K562 (cell line): Measurements from ENCODE around the gene KIF3A. TPM values are rescaled to one million over a fixed set of nuclear protein-coding genes. Genes with fewer than 3 reads are reported as not detected.
A peak's percentile ranks its signal among the peaks of the same experiment; 100 is the strongest.

Experiments
- ATAC-seq: fragments of 200-7000 bp; cut with Tn5 transposase; 3 replicates; pipeline ENCODE4 v1.9.1; 2020; ENCODE audit warnings: moderate library complexity
- BruUV-seq: library from RNA; stranded (reverse); fragments of 400-500 nt; replicated peaks from 2 replicates; lab custom pipeline; 2021; lab: Mats Ljungman, UMichigan
- CTCF ChIA-PET: fragments of 300-600 bp; formaldehyde crosslinking; extraction: SDS; loops from one replicate; lab custom pipeline; 2021; ENCODE audit warnings: low intra/inter-chr PET ratio; lab: Yijun Ruan, JAX
- POLR2A ChIA-PET: fragments of 300-600, 350-650 bp; sonication (Branson Sonifier 250); formaldehyde crosslinking; extraction: SDS; loops from one replicate; lab custom pipeline; 2021; ENCODE audit warnings: antibody characterized with exemption, inconsistent platforms; lab: Yijun Ruan, JAX
- DNase-seq, 4 experiments: peaks; one replicate each; pipeline versions ENCODE4 v3.0.0 to v3.0.0-alpha.2; 2011 to 2018; ENCODE audit warnings: low spot score in 3 of 4, mixed read lengths in 3 of 4; ENCODE audit errors: extremely low read depth in 1 of 4
- FAIRE-seq: peaks from 2 replicates; lab custom pipeline; 2011; peaks lifted over from hg19 to GRCh38; lab: Jason Lieb, UNC
- H2AFZ ChIP-seq: 2 replicates; pipeline ENCODE4 v1.6.0; 2011; ENCODE audit warnings: low read depth, low read length, control low read depth, inconsistent platforms
- H3K27ac ChIP-seq: fragments of 200-600 bp; 3 replicates; pipeline ENCODE4 v1.8.0; 2011; ENCODE audit warnings: low read depth, mild to moderate bottlenecking, control low read depth, inconsistent platforms, low read length, moderate library complexity, mixed read lengths; ENCODE audit errors: extremely low read depth
- H3K27me3 ChIP-seq, 2 experiments: fragments of 300-600 bp in 1 of 2; 2 replicates in 1 of 2; 3 replicates in 1 of 2; pipeline versions ENCODE4 v1.6.0 to v1.8.0; 2011; ENCODE audit warnings: inconsistent platforms in 2 of 2, low read length in 2 of 2, mild to moderate bottlenecking in 1 of 2, mixed read lengths in 1 of 2, moderate library complexity in 1 of 2; ENCODE audit not compliant: control insufficient read depth in 2 of 2, insufficient read depth in 2 of 2
- H3K36me3 ChIP-seq: fragments of 300-600 bp; 3 replicates; pipeline ENCODE4 v1.8.0; 2011; ENCODE audit warnings: mild to moderate bottlenecking, low read length, inconsistent platforms; ENCODE audit not compliant: control insufficient read depth, insufficient read depth
- H3K4me1 ChIP-seq, 2 experiments: fragments of 200-600 bp in 1 of 2; replicated peaks in 1 of 2; 2 replicates in 1 of 2; 3 replicates in 1 of 2; pipeline versions ENCODE4 v1.5.1 to v1.8.0; 2011; ENCODE audit warnings: inconsistent platforms in 2 of 2, low read length in 2 of 2, mild to moderate bottlenecking in 1 of 2, mixed read lengths in 1 of 2, moderate library complexity in 1 of 2; ENCODE audit not compliant: control insufficient read depth in 2 of 2, insufficient read depth in 2 of 2
- H3K4me2 ChIP-seq: 2 replicates; pipeline ENCODE4 v1.6.1; 2011; ENCODE audit warnings: low read length, control low read depth, inconsistent platforms, mixed read lengths; ENCODE audit not compliant: insufficient read depth
- H3K4me3 ChIP-seq: fragments of 200-600 bp; sonication (generic), shearing (Covaris generic); 2 replicates; pipeline ENCODE4 v1.5.1; 2016; ENCODE audit warnings: control low read depth, inconsistent platforms
- H3K79me2 ChIP-seq: fragments of 200-600 bp; 3 replicates; pipeline ENCODE4 v1.8.0; 2011; ENCODE audit warnings: low read length, inconsistent platforms; ENCODE audit not compliant: control insufficient read depth, insufficient read depth
- H3K9ac ChIP-seq, 2 experiments: 2 replicates each; pipeline versions ENCODE4 v1.6.0 to v1.6.1; 2011; ENCODE audit warnings: low read depth in 2 of 2, low read length in 2 of 2, control low read depth in 1 of 2, inconsistent platforms in 1 of 2, mild to moderate bottlenecking in 1 of 2, mixed read lengths in 1 of 2; ENCODE audit not compliant: insufficient read depth in 1 of 2
- H3K9me1 ChIP-seq: one replicate; pipeline ENCODE4 v1.6.0; 2011; ENCODE audit warnings: inconsistent platforms, mild to moderate bottlenecking, low read length, moderate library complexity; ENCODE audit not compliant: control insufficient read depth, insufficient read depth
- H3K9me3 ChIP-seq: replicated peaks from 2 replicates; pipeline ENCODE4 v1.5.1; 2011; ENCODE audit warnings: low read depth, low read length, inconsistent platforms; ENCODE audit not compliant: control insufficient read depth, insufficient read depth
- H4K20me1 ChIP-seq: replicated peaks from 2 replicates; pipeline ENCODE4 v1.6.1; 2011; ENCODE audit warnings: low read length, inconsistent platforms, mixed read lengths; ENCODE audit not compliant: control insufficient read depth, insufficient read depth
- BRF1 ChIP-seq: IDR thresholded peaks from 3 replicates; pipeline ENCODE4 v1.6.1; 2011; ENCODE audit warnings: borderline replicate concordance, mild to moderate bottlenecking; ENCODE audit not compliant: insufficient read length; ENCODE audit errors: extremely low read depth
- CREB5 ChIP-seq: fragments of 250-450 bp; sonication (Bioruptor Pico); IDR thresholded peaks from 2 replicates; pipeline ENCODE4 v1.5.0; 2020; ENCODE audit warnings: mild to moderate bottlenecking
- E2F1 ChIP-seq: sonication (generic); formaldehyde crosslinking; IDR thresholded peaks from 2 replicates; pipeline ENCODE4 v1.8.1; 2023; ENCODE audit warnings: mild to moderate bottlenecking, missing genetic modification reagents, moderate library complexity
- E2F6 ChIP-seq, 2 experiments: IDR thresholded peaks; 2 replicates each; pipeline ENCODE4 v1.6.1; 2011; ENCODE audit warnings: borderline replicate concordance in 1 of 2, control low read depth in 1 of 2, low read depth in 1 of 2, low read length in 1 of 2, mild to moderate bottlenecking in 1 of 2, mixed read lengths in 1 of 2, moderate library complexity in 1 of 2; ENCODE audit not compliant: insufficient read depth in 1 of 2, insufficient read length in 1 of 2, poor library complexity in 1 of 2, severe bottlenecking in 1 of 2; ENCODE audit errors: extremely low read depth in 1 of 2
- FOXJ2 ChIP-seq: fragments of 200-800 bp; sonication (Bioruptor generic); IDR thresholded peaks from 2 replicates; pipeline ENCODE4 v1.6.1; 2016; ENCODE audit warnings: missing genetic modification characterization, missing compliant biosample characterization
- KLF16 ChIP-seq: IDR thresholded peaks from 2 replicates; pipeline ENCODE4 v1.6.1; 2016; ENCODE audit warnings: antibody characterized with exemption
- L3MBTL2 ChIP-seq: fragments of 450-650 bp; IDR thresholded peaks from 2 replicates; pipeline ENCODE4 v1.6.1; 2016; ENCODE audit warnings: mild to moderate bottlenecking, moderate library complexity
- NCOA6 ChIP-seq: fragments of 450-650 bp; IDR thresholded peaks from 2 replicates; pipeline ENCODE4 v1.6.1; 2017; ENCODE audit warnings: mild to moderate bottlenecking
- NFRKB ChIP-seq: fragments of 450-650 bp; IDR thresholded peaks from 2 replicates; pipeline ENCODE4 v1.6.1; 2016; ENCODE audit warnings: low read depth
- NR1H2 ChIP-seq: sonication (generic); formaldehyde crosslinking; IDR thresholded peaks from 2 replicates; pipeline ENCODE4 v1.4.0; 2020; ENCODE audit warnings: mild to moderate bottlenecking, missing genetic modification reagents
- SETDB1 ChIP-seq: IDR thresholded peaks from one replicate; pipeline ENCODE4 v1.6.1; 2012; ENCODE audit warnings: low read length, control low read depth, inconsistent platforms
- SIN3B ChIP-seq: fragments of 450-650 bp; IDR thresholded peaks from 2 replicates; pipeline ENCODE4 v1.6.1; 2017; ENCODE audit warnings: low read depth, mild to moderate bottlenecking, moderate library complexity
- SLC30A9 ChIP-seq: fragments of 250-450 bp; sonication (Bioruptor Pico); IDR thresholded peaks from 2 replicates; pipeline ENCODE4 v1.8.0; 2022; ENCODE audit warnings: mild to moderate bottlenecking, moderate library complexity
- SRSF3 ChIP-seq: fragments of 200-400 bp; formaldehyde crosslinking; IDR thresholded peaks from 2 replicates; pipeline ENCODE4 v1.6.1; 2016; ENCODE audit warnings: mild to moderate bottlenecking, low read length, moderate library complexity; ENCODE audit not compliant: insufficient read depth
- ZNF445 ChIP-seq: fragments of 250-450 bp; sonication (Bioruptor Pico); IDR thresholded peaks from 2 replicates; pipeline ENCODE4 v1.4.0; 2020; ENCODE audit warnings: low read depth, mild to moderate bottlenecking, moderate library complexity
- ZNF695 ChIP-seq: fragments of 450-650 bp; formaldehyde crosslinking; IDR thresholded peaks from 2 replicates; pipeline ENCODE4 v1.4.0; 2020; ENCODE audit warnings: mild to moderate bottlenecking, moderate library complexity
- WGBS: fragments of 100-300 bp; shearing (Covaris generic); methylation state at CpG from one replicate; pipeline ENCODE4 v1.1.6; 2016; ENCODE audit warnings: low coverage, mixed read lengths; ENCODE audit not compliant: insufficient coverage; ENCODE audit errors: missing lambda C conversion rate; 5-methylcytosine and 5-hydroxymethylcytosine counted together
- in situ Hi-C: fragments of 300-500 bp; cut with MboI; formaldehyde crosslinking; loops from 4 replicates; pipeline ENCODE4 v1.15.0; 2018; ENCODE audit warnings: inconsistent platforms, mixed read lengths
- intact Hi-C: fragments of 100-400 bp; cut with micrococcal nuclease; formaldehyde crosslinking; loops from 2 replicates; pipeline ENCODE4 v1.14.2; 2022
- polyA plus RNA-seq, 8 experiments: library from polyadenylated mRNA; depleted of rRNA in 4 of 8; stranded (reverse) in 5 of 8; unstranded in 3 of 8; fragments of >200 nt; fragmentation: Nextera tagmentation in 2 of 8; fragmentation: Illumina TruSeq in 1 of 8; extraction: Ambion mirVana in 2 of 8; extraction: Trizol in 1 of 8; gene quantifications; 2 replicates each; pipeline versions ENCODE4 v1.2.1 to v1.2.3, GENCODE V29; 2011 to 2014; ENCODE audit warnings: inconsistent platforms in 1 of 8, missing spikeins in 1 of 8
- total RNA-seq, 7 experiments: library from RNA; depleted of rRNA in 6 of 7; stranded (reverse); fragments of >200 nt in 6 of 7; fragmentation: Illumina TruSeq in 2 of 7; extraction: Trizol in 2 of 7; gene quantifications; 2 replicates each; pipeline versions ENCODE4 v1.2.1 to v1.2.3, GENCODE V29; 2011 to 2021; ENCODE audit warnings: low replicate concordance in 1 of 7

KIF3A gene
- total and polyA plus RNA-seq, 9 of the 15 experiments (the other 6 are each of a cell fraction or from before 2014, with no cell fraction given) = 1.5 to 7.8 (median 6.0) TPM

- TF ChIP-seq E2F1 (no peak), KLF16 (no peak), FOXJ2 (no peak), ZNF695 (CRISPR knock-in tag) (no peak)
Observed at GRCh38 chr5:132674671-132675506, 62.5 kb downstream of the KIF3A start (continued).

GRCh38 chr5:132673939-132674630, 63.3 kb downstream of the KIF3A start, which contains the start of gene IL4:
Gene IL4, plus strand, starts transcription at chr5:132673989. Its CDS starts 62 bp downstream, at chr5:132674051.
- ATAC-seq (peak; percentile 10; the same call in 2 of the 3 replicates), FAIRE-seq (peak; percentile 49), DNase-seq (no peak)
- Histone ChIP-seq H3K9ac (peak within 1 kb of the TSS; percentile 21 to 86; a peak in 3 of 4 replicates), H3K27ac (no peak within 1 kb of the TSS; the same call in 2 of the 3 replicates), H3K36me3 (no peaks in the 10 kb centered on the region), H3K9me3 (no peaks in the 10 kb centered on the region), H4K20me1 (no peaks in the 10 kb centered on the region), H3K27me3 (no peaks in the 10 kb centered on the region), H3K4me3 (no peak within 1 kb of the TSS), H3K9me1 (no peaks in the 10 kb centered on the region), H3K4me2 (peak within 1 kb of the TSS; percentile 48), H3K4me1 (peaks cover 22 to 40% of the 10 kb centered on the region in 2 experiments; a peak in 4 of 5 replicates), H2AFZ (peak within 1 kb of the TSS; percentile 85), H3K79me2 (no peaks in the 10 kb centered on the region)
- intact Hi-C loops (loop anchor here (10.0 kb wide), 1 partner anchor 211 kb away; no protein-coding TSS in a partner anchor), in situ Hi-C loops (no loop called here)
- WGBS = 50% methylated on average over 14 of the region's 14 CpGs
- BruUV-seq = no TSS peak
- ChIA-PET POLR2A (interaction anchor here (1.1 to 2.2 kb wide), 5 partner anchors 10 to 42 kb away, joined by 3 to 12 read pairs (median 5); no protein-coding TSS in a partner anchor), CTCF (no interaction called here)
- TF ChIP-seq BRF1 (no peak), NCOA6 (no peak), NFRKB (no peak), SIN3B (no peak), ZNF445 (CRISPR knock-in tag) (no peak), E2F6 (IDR thresholded peaks at IDR 0.05; ENCODE audit: borderline replicate concordance in 1 of 2, extremely low read depth in 1 of 2, insufficient read depth in 1 of 2, insufficient read length in 1 of 2, low read depth in 1 of 2, low read length in 1 of 2, poor library complexity in 1 of 2, severe bottlenecking in 1 of 2) (peak in 1 of 2 experiments; percentile 56), SRSF3 (no peak), CREB5 (CRISPR knock-in tag) (no peak), SETDB1 (no peak), L3MBTL2 (peak; percentile 54), NR1H2 (CRISPR knock-in tag) (no peak), SLC30A9 (CRISPR knock-in tag) (no peak)
